ENCODE data around the gene CACNA1C.

The CACNA1C gene

DNA sequence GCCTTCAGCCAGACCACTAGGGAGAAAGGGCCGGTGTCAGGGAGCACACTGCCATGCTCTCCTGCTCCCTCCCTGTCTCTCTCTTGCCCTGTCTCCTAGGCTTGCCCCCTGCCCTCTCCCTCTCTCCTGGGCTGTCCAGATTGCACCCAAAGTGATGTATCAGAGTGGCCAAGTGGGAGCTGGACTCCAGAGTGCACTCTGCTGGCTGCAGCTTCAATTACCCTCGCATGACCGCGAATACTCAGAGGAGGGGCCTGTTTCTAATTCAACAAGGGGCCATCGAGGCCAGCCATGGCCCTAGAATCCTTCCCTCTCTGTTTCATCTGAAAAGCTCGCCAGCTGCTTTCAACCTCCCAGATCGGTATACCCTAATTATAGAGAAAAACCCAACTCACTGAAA is 535.6 kb downstream of the CACNA1C start:
- DNase-seq (ENCODE audit: low read depth in 2 of 2), result no peak

DNA sequence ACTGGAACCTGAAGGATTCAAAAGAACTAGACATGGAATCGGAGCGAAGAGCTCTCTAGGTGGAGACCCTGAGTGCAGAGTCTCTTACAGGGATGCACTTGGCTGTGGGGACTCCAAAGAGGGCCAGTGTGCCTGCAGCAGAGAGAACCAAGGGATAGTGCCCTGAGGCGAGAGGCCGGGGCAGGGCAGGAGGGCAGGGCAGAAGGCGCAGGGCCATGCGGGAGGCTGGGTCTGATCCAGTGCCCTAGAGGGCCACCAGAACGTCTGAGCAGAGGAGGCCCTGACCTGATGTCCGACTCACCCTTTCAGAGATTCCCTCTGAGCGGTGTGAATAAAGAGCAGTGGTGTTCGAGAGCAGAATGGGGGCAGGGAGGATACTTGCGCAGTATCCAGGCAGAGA is 536.6 kb downstream of the CACNA1C start:
- no peak for DNase-seq (ENCODE audit: low read depth in 2 of 2)

DNA sequence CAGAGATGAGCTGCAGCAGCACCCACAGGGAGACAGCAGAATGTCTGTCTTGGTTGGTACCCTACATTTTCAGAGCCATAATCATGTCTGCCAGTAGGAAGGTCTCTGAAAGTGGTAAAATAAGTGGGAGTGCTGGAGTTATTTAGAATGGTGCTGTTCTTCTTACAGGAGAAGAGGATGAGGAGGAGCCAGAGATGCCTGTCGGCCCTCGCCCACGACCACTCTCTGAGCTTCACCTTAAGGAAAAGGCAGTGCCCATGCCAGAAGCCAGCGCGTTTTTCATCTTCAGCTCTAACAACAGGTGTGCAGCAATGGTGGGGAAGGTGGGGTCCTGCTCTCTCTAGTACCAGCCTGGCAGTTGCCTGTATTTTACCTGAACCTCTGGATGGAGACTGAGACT is 540.3 kb downstream of the CACNA1C start:
- no peak for DNase-seq (ENCODE audit: low read depth in 2 of 2)

DNA sequence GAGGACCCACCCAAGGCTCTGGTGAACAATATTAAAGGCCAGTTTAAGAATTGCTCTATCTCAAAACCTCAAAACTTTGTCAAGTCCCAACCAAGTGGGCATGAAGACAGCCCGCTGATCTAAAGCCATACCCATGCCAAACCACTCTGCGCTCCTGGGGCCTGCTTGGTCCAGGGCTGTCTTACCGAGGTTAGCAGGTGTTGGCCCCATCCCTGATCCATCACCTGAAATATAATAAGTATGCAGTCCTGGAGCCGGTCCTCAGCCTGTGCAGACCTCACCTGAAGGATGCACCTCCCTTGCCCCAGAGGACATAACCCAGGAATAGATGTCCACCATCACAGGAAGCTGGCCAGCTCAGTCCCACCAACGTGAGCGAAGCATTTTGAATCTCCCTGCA is 543.7 kb downstream of the CACNA1C start:
- no peak for DNase-seq (ENCODE audit: low read depth in 2 of 2)

GRCh38 chr12:2605301-2605700 is 552.5 kb downstream of the CACNA1C start:
- DNase-seq (ENCODE audit: low read depth in 2 of 2), result no peak

DNA sequence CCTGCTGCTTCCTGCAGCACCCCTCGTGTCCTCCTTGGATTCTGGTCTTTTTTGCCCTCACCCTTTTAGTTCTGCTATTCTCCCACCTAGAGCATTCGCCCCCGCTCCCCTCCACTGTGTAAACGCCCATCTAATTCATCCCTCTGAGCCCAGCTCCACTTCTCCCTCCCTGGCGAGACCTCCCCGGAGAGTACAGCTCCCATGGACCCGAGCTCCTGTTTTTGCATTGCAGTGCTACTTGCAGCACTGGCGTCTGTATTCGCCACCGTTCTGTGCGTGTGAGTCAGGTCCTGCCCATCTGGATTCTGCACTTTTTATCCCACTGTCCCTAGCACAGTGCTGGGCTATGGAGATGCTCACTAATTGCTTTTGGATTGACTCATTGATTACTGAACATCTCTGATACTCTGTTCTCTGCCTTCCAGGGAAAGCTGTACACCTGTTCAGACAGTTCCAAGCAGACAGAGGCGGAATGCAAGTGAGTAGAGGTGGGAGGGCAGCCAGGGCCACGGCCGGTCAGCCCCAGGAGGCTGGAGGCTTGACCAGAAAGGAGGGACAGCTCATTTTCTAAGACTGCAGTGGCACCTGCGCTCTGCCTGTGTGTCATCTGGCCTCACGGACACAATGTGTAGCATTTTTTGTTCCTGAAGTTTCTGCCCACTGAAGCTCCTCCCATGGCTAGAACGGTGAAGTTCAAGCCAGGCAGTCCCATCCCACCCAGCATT is 553.6 kb downstream of the CACNA1C start:
- no peak for DNase-seq (ENCODE audit: low read depth in 2 of 2)

- DNase-seq (ENCODE audit: low read depth in 2 of 2), result no peak
Observed at GRCh38 chr12:2607881-2608607, 555.3 kb downstream of the CACNA1C start.

GRCh38 chr12:2608608-2608945 is 555.8 kb downstream of the CACNA1C start:
- DNase-seq (ENCODE audit: low read depth in 2 of 2), result no peak

- no peak for DNase-seq (ENCODE audit: low read depth in 2 of 2)
Observed at GRCh38 chr12:2609020-2609419, 556.2 kb downstream of the CACNA1C start.

GRCh38 chr12:2610358-2610757 is 557.6 kb downstream of the CACNA1C start:
- no peak for DNase-seq (ENCODE audit: low read depth in 2 of 2)

- no peak for DNase-seq (ENCODE audit: low read depth in 2 of 2)
Observed at GRCh38 chr12:2613326-2614073, 560.7 kb downstream of the CACNA1C start.

- DNase-seq (ENCODE audit: low read depth in 2 of 2), result no peak
Observed at GRCh38 chr12:2614341-2614740, 561.6 kb downstream of the CACNA1C start.

DNA sequence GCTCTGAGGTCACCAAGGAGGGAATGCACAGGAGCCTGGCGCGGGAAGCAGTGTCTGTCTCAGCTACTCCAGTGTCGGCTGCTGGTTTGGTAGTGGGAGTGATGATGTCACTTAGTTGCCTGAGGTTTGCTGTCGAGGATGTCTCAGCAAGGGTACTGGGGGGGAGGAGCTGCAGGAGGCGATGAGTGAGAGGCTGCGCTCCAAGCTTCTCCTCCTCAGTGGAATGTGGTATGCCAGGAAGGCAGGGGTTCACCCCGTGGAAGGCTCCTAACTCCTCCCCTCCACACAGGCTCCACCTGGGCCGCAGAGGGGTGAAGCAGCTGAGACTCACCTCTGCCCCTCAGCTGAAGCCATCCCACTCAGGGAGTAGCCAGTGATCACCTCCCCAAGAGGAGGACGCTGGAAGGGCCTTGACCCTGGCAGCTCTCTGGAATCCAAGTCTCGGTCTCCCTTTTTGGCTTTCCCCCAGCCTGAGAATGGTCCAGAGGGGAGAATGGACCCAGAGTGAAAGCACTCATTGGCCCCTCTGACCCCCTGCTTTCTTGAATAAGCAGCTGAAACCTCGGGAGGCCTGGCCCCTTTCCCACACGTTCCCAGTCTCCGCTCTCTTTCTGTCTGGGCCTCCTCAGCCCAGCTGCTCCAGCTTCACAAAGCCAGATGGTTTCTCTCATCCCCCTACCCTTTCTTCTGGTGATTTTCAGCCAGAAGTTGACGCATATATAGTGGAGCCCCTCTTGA is 563.0 kb downstream of the CACNA1C start:
- no peak for DNase-seq (ENCODE audit: low read depth in 2 of 2)

DNA sequence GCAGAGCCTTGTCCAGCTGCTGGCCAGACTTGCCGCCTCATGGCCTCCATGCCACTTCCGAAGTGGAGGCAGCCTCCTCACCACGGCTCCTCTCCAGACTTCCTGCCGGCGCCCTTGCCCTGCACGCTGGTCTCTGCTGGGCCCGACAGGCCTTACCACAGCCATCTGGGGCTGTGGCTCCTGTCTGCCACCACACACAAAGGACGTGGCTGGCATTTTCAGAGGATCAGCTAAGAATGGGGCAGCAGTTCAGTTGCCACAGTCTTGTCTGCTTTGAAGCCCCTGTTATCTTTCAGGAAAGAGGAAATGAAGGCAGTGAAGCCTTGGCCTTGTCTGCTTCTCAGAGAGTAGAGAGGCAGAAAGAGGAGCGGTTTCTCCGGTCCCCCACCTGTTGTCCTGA is 564.0 kb downstream of the CACNA1C start:
- DNase-seq (ENCODE audit: low read depth in 2 of 2), result no peak

GRCh38 chr12:2617365-2617764 is 564.6 kb downstream of the CACNA1C start:
- no peak for DNase-seq (ENCODE audit: low read depth in 2 of 2)

DNA sequence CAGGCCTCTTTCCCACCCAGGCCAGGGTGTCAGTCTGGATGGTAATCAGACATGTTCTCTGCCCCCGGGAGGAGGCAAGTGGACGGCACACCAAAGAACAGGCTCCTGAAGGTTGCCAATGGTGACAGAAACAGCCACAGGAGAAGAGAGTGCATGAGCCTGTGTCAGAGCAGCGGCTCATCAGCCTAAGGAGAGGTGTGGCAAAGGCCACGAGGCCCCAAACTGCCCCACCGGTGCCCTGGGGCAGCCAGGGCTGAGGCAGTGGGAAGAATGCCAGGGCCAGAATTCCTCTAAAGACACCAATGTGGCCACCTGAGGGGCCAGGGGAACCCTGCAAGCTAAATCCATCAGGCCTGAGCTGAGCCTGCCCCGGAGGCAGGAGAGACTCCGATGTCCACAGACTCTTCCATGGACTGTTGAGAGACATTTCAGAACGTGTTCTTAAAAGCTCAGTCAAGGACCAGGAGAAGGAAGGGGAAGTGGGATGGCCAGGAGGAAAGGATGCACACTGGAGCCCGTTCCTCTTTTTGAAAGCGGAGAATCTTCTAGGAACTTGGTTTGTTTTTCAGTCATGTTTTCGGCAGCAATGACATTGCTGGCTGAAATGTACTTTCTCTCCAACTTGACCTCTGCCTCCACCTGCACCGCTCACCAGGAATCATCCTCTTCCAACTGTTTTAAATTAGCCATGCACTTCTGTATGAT is 565.7 kb downstream of the CACNA1C start:
- DNase-seq (ENCODE audit: low read depth in 2 of 2), result no peak

DNA sequence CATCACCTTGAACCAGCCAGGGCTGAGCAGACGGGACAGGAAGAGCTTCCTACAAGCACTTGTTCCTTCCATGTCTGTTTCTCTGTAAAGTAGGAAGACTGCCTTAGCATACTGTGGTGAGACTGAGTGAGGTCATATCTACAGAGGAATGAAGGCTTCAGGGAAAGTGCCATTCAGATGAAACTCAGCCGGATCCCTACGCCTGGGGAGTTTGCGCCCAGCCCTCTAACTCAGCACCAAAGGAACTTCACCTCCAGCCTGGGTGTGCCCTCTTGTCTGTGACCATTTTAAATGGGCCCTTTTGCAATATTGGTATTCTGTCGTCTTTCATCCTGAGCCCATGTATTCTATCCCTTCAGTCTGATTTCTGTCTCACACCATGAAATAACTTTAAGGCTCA is 566.3 kb downstream of the CACNA1C start:
- DNase-seq (ENCODE audit: low read depth in 2 of 2), result no peak

DNA sequence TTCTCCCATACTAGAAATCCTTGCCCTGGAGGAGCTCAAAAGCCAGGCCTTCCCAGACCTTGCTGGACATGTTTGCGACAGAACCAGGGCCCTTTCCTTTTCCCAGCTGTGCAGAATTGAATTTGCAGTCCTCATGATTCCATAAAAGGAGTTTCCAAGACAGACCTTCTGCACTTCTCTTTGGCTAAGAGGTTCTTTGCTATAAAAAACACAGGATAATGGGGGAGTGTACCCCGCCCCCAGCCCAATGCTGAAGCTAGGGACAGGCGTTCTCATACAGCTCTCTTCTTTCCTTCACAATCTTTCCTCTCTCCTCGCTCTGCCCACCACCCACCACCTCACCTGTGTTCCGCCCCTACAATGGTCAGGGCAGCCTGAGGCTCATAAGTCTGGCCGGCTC is 569.7 kb downstream of the CACNA1C start:
- no peak for DNase-seq (ENCODE audit: low read depth in 2 of 2)

DNA sequence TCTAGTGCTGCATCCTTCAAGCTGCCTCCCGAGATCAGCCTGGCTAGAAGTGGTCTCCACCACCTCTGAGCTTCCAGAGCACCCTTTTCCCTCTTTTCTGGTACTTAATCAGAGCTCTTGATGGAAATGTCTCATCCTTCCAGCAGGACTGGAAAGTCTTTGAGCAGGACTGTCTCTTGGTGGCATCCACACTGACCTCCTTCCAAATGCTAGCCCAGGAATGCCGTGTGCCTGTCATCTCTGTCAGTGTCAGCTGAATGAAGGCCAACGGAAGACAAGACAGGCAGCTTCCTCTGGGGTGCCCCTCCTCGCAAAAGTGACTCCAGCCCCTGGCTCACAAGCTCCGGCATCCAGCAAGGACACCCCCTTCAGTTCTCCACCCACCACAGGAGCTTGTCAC is 570.7 kb downstream of the CACNA1C start:
- no peak for DNase-seq (ENCODE audit: low read depth in 2 of 2)

DNA sequence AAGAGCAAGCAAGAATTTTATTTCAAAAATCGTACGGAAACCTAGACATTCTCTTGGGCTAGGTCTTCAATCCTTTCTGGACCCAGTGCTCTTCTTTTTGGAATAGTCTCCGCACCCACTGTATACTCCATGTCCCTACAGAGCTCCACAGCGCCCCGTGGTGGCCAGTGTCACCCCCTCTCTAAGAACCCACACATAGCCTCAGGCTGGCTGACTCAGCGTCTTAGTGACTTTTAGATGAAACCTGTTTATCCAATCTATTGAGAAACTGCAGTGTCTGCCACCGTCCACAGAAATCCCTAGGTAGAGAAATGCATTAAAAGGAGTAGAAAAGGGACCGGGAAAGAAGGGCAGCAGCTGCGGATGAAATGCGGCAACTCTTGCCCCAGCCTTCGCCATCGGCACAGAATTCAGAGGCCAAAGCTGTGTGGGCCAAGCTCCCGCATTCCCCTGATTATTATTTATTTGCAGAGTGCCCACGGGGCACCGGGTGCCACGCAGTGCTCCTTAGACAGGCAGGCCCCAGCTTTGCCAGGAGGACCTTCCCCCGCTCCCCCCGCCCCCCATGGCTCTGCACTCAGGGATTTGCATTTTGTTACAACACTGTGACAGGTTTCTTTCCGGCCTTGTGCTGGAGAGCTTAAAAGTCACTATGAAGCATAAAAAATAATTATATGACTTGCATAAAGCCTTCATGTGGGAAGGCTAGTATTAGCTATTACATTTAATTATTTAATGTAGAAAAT is 571.9 kb downstream of the CACNA1C start:
- DNase-seq (ENCODE audit: low read depth in 2 of 2), result no peak

- no peak for DNase-seq (ENCODE audit: low read depth in 2 of 2)
Observed at GRCh38 chr12:2625289-2625612, 572.5 kb downstream of the CACNA1C start.

Measured in stimulated activated CD8-positive, alpha-beta memory T cell treated with anti-CD3 and anti-CD28 coated beads, Interleukin-2, amount 100 ng/mL, for 1 hour (primary cell).